HG03378 (cell line): ENCODE results near the gene MMRN2.
"Not testable (repeated sequence)": the region's sequence is repeated elsewhere in the genome, so short reads cannot be mapped to it uniquely, and the experiment has no call there.

ENCODE experiments used
- ATAC-seq: cut with Tn5 transposase; IDR thresholded peaks from one replicate; pipeline ENCODE4 v1.9.1; 2021; ENCODE audit warnings: mild to moderate bottlenecking, moderate library complexity; ENCODE audit not compliant: unreplicated experiment

MMRN2 gene

DNA sequence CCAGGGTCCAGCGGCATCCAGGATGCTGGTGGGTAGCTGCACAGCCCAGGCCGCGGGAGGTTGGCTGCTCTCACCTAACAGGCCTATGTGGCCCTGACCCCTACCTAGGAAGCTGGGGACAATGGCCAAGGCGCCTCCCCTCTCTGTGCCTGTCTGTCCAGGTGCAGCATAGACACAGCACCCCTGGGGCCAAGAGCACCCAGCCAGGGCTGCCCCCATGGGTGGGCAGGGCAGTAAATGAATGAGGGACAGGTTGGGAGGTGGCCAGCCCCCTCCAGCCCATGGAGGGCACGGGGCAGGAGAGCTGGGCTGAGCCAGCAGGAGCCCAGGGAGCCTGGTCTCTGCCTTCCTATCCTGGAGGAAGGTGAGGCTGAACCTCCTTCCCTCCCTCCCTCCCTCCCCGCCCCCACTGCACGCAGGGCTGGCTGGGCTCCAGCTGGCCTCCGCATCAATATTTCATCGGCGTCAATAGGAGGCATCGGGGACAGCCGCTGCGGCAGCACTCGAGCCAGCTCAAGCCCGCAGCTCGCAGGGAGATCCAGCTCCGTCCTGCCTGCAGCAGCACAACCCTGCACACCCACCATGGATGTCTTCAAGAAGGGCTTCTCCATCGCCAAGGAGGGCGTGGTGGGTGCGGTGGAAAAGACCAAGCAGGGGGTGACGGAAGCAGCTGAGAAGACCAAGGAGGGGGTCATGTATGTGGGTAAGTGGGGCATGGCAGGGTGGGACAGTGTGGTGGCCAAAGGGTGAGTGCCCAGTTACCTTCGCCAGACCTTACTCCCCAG lies 893 bp upstream of the MMRN2 start, which contains the start of gene SNCG:
TSS of gene SNCG (plus strand) at position 484 of the 785 bp plus-strand sequence. CDS start at position 583, 99 bp downstream.
- ATAC-seq, result no peak

DNA sequence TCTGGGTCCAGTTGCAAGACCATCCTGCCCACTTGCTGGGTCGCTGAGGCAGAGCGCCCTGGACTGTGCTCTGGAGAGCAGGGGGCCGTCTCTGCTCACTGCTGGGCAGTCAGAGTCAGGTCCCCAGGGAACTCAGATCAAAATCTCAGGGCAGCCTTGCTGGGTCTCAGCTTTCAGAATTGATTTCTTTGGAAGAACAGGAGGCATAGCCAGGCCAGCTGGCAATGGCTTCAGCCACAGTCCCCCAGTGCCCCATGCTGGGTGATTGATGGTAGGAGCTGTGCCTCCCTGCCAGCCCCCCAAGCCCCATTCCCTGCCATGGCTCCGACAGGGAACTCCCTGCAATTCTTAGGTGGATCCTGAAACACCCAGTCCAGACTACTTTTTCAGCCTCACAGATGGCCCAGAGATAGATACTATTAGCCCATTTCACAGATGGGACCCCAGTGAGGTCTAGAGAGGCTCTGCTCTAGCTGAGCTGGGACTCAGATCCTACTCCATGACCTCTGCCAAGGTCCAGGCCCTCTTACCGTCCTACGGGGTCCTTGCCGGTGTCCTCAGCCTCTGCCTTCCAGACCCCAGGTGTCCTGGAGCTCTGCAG lies 467 bp downstream of the MMRN2 start:
- ATAC-seq, result no peak

DNA sequence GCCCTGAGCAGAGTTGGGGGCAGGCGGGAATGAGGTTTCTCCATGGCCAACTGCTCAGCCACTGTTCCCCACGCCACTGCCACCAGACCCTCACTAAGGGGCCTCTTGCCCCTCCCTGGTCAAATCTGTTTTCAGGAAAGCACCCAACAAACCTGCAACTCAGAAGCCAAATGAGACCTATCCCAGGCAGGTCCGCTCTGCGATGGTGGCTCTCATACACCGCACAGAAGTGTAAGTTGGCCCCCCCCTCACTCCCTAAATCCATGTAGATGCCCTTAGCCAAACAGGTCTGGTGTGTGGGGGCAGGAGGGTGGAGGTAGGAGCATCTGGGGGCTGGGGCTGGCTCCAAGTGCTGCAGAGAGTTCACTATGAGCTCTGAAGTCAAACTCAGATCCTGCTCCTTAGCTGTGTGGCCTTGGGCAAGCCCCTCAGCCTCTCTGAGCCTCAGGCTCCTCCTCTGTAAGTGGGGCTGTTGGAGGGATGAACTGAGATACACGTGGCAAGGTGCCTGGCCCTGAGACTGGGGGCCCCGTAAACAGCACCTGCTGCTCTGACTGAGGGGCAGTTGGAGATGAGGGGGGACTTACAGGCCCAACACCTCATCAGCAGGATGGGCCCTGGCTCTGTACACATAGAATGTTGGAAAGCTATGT lies 1.1 kb downstream of the MMRN2 start:
- ATAC-seq, result no peak

DNA sequence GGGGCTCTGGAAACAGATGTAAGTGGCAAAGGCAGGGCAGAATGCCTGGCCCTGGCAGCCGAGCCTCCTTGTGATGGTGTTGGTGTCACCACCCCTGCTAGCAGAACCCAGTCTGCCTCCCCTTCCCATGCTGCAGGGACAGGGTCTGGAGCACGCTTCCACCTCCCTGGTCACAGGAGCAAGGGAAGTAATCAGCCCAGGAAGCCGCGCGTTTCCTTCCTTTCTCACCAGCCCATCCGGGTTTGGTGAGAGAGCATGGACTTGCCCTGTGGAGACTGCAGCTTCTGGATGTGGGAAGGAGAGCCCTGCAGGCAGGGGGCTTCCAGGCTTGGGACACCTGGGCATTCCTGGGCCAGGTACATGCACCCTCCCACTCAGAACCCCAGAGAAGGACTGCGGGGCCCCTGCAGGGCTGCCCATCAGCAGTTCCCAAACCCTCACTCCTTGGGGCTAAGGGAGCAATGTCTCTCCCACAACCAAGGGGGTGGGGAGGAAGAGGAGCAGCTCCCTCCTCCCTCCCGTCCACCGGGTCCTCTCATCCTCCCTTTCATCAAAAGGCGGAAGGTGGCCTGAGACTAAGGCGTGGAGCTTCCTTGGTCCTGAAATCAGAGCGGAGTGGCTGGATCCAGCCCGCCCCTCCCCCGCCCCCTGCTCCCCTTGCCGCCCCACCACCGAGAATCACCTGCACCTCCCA lies 1.8 kb downstream of the MMRN2 start:
- ATAC-seq, result no peak

DNA sequence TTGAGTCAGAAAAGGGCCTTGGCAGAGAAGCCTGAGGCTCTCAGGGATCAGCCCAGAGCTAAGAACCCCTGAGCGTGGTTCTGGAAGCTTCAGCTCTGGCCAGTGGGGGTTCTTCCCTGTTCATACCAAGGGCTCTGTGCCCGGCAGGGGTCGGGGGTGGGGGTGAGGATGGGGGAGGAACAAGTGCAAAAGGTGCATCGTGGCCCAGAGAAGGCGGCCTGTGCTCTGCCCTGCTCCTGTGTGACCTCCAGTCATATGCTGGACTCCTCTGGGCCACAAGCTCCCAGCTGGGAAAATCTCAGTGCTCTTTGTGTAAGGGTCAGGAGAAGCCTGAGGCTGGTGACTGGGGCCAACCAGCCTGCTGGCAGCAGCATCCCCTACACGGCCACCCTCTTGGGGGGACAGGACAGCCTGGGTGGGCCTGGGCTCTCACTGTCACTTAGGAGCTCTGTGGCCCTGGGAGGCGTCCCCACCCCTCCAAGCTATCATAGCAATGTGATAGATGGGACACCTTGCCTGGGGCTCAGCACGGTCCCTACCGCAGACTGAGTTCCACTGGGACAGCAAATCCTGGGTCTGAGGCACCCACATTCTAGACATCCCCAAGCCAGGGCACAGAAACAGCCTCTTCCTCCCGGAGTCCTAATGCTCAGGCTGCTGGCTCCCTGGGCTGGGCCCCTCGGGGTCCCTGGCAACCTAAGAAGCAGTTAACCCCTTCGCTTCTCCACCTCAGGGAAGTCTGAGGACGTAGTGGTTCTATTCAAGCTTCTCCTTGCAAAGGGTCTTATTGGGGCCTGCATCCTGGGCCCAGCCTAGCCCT lies 2.5 kb downstream of the MMRN2 start:
- ATAC-seq, result no peak

DNA sequence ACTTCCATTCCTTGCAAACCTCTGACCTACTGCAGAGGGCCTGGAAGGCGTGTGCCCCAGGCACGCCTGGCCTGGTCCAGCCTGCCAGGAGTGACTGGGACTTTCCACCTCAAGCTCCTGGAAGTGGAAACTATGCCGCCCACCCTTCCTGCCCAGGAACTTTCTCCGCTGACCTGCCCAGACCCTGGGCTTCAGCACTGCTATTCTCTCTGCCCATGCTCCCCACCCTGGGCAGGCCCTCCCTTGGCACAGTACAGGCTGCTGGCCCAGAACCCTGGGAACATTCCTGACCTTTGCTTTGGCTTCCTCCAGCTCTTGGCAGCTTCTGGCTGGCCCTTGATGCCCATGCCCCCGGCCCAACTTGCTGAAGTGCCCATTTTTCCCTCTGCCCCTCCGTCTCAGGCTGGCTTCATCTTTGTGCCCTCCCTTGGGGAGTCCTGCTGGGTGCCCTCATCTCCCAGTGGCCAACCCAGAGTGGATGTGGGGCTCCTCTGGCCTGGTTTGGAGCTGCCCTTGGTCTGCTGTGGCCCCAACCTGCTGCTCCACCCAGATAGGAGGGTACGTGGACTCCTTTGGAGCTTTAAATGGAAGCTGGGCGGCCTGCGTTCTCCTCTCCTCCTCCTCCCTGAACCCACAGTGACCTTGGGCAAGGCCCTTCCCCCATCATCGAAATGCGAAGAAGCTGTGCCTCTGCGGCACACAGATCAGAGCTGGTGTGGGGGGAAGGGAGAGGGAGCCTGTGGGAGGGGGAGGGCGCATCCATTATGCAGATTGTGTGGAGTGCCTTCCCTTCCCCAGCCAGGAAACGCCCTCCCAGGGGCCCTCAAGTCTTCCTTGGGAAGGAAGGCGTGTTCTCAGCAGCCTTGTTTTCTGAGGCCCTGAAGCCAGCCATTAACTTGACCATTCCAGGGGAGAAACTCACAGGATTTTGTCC lies 3.4 kb downstream of the MMRN2 start:
- ATAC-seq, result no peak

DNA sequence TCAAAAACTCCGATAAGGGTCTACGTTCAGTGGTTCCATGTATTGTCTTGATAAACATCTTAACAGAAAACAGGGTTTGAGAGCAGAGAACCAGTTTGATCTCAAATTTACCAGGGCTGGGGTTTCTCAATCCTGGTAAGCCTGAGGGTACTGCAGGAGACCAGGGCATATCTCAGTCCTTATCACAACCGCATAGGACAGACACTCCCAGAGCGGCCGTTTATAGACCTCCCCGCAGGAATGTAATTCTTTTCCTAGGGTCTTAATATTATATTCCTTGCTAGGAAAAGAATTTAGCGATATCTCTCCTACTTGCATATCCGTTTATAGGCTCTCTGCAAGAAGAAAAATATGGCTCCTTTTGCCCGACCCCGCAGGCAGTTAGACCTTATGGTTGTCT lies 4.7 kb downstream of the MMRN2 start:
- not testable (repeated sequence) for ATAC-seq

DNA sequence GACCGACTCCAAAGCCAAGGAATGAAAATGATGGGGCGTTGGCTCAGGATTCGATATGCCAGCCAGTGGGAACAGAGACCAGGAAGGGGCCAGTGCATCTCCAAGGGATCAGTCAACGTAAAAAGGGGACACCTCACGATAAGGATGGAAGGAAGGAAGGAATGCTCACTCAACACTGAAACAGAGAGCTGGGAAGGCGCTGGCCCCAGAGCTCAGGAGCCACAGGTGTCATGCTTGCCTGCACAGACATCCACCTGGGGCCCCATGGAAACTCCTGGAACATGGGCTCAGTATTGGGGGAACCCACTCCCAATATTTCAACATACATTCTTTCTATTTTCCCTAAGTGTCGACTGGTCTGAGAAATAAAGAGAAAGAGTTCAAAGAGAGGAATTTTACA lies 5.3 kb downstream of the MMRN2 start:
- no peak for ATAC-seq

DNA sequence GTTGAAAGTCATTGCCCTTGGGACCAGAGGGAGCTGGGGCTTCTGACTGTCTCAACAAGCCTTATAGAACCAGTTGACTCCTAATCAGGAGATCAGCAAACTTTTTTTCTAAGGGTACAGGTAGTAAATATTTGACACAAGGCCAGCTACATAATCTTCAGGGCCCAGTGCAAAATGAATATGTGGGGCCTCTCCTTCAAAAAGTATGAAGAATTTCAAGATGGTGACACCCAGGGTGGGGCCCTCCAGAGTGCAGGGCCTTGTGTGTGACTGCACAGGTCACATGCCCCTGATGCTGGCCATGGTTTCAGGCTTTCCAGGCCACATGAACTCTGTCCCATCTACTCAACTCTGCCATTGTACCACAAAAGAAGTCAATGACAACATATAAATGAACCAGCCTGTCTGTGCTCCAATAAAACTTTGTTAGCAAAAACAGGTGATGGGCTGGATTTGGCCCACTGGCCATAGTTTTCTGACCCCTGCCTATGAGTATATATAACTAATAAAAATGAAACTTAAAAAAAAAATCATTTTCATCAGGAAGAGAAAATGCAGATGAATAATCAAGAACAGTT lies 6.1 kb downstream of the MMRN2 start:
- no peak for ATAC-seq

DNA sequence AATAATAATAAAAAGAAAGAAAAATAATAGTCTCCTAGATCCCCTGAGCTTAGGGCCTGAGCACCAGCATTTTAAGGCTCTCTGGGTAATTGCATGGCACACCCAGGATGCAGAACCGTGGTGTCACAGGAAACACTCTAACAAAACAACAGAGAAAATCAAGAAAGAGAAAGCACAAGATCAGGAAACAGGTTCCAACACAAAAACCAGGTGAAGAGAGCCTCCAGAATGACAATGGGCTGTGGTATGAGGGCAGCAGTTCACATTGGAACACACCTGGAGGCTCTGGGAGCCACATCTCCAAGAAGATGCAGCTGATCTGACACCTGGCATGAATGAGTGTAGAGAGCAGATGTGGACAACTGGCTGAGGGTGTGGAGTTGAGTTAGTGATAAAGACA lies 7.1 kb downstream of the MMRN2 start:
- no peak for ATAC-seq

DNA sequence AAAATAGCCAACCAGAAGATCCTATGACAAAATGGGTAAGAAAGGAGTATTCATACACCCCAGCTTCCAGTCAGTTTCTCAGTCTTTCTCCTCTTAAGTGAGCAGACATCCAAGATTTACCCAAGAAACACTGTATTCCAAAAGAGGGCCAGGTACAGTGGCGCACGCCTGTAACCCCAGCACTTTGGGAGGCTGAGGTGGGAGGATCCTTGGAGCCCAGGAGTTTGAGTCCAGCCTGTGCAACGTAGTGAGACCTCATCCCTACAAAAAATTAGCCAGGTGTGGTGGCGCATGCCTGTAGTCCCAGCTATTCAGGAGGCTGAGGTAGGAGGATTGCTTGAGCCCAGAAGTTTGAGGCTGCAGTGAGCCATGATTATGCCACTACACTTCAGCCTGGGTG lies 9.6 kb downstream of the MMRN2 start:
- ATAC-seq, result not testable (repeated sequence)

DNA sequence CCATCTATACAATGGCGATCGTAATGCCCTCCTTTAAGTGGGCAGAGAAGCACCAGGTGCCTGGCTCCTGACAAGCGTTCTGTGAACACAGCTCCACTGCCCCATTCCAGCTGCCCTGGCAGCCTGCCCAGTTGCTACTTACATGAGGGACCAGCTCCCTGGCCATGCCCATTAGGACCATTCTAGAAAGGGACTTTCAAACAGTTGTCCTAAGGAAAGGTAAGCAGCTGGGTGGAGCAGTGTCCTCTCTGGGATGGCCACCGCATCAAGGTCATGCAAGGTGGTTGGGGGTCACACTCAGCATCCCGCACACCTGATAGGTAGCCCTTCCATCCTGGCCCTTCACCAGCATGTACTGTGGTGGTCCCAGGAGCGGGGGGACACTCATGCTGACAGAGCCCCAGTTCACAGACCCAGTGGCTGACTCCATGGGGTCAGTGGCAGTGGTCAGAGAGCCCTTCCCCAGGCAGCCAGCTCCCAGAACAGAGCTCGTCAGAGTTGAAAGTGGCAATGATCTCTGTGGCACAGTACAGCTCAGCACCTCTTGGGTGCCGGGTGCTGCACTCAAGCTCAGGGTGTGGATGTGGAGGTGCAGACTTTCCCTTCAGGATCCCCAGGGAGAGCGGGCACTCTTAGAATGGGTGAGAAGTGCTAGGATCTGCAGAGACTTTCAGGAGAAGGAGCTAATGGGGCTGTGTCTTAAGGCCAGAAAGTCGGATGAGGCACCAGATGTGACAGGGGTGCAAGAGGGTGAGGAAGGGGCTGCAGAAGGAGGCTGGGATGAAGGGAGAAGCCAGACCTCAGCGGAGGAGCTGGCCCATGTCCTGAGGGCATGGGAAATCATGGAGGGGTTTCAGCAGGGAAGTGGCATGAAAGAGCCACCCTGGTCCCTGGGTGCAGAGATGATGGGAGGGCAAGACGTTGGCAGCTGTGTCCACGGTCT lies 10.9 kb downstream of the MMRN2 start:
- ATAC-seq, result no peak

DNA sequence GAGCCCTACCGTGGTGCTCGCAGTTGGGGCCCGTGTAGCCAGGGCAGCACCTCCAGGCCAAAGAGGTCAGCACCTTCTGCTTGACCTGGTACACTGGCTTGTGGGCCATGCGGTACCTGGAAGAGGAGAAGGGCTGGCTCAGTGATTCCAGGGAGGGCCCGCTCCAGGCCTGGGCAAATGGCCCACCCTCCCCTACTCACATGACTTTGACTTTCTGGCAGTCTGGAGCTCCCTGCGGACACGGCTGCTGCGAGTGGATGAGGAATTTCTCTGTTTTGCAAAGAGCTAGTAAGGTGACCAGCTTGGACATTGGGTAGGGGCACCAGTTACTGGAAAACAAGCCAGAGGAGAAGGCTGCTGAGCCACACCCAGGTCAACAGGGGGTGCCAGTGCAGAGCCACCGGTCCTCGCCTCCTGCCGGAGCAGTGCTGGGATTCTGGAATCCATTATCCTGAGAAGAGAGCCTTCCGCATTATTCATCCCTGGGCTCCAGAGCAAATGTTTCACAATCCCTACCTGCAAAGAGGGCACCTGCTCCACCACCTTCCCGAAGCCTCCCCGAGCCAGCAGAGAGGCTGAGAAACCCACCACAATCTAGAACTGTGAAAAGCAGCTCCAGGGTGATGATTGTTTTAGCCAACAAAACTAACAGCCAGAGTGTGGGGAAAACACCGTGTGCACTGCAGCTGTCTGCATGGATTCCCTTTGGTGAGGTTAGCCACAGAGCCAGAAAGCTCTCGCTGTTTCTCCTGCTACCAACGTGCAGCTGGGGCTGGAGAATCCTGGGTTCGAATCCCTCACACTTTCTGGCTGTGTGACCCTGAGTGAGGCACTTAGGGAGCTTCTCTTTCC lies 11.8 kb downstream of the MMRN2 start:
- ATAC-seq, result no peak

DNA sequence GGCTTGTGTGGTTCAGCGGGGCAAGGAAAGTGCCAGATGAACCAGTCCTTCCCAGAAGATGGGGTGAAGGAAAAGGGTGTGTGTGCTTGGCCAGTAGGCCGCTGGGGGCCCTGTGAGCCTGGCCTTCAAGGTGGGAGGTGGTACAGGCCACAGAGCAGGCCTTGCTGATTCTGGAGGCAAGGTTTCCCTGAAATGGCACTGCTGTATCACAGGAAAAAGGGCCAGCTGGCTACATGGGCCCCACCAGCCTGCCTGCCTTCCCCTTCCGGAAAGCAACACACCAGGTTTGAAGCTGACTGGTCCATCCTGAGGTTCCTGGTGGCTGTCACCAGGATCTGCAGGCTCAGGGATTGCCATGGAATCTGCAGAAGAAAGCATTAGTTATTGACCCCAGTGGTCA lies 12.5 kb downstream of the MMRN2 start:
- no peak for ATAC-seq

DNA sequence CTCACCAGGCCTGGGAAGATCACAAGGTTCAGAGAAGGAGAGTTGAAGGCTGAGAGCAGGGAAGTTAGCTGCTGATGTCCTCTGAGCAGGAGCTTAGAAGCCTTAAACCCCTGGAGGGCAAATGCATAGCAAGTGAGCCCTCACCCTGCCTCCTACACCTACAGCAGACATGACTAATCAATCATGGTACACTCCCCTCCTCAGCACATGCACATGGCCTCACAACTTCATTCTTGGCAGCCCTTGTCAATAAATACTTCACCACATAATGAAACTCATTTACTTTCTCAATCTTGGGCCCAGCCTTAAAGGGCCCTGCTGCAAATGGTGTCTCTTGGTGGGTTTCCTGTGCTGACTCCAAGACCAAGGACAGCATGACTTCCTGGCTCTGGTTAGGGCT lies 12.9 kb downstream of the MMRN2 start:
- ATAC-seq, result no peak

DNA sequence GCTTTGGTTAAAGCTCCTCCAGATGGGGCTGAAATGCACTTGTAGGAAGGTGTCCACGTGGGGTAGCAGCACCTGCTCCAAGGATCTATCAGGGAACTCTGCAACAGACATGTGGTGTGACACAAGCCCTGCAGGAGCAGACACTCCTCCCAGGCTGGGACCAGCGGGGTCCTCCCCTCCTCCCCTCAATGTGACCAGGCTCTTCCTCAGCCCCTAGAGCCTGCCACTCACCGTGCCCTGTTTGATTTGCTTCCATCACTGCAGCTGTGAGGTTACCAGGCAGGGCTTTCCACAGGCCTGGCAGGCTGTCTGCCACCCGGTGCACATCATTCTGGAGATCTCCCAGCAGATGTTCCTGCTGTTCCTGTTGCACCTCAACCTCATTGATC lies 13.4 kb downstream of the MMRN2 start:
- no peak for ATAC-seq

DNA sequence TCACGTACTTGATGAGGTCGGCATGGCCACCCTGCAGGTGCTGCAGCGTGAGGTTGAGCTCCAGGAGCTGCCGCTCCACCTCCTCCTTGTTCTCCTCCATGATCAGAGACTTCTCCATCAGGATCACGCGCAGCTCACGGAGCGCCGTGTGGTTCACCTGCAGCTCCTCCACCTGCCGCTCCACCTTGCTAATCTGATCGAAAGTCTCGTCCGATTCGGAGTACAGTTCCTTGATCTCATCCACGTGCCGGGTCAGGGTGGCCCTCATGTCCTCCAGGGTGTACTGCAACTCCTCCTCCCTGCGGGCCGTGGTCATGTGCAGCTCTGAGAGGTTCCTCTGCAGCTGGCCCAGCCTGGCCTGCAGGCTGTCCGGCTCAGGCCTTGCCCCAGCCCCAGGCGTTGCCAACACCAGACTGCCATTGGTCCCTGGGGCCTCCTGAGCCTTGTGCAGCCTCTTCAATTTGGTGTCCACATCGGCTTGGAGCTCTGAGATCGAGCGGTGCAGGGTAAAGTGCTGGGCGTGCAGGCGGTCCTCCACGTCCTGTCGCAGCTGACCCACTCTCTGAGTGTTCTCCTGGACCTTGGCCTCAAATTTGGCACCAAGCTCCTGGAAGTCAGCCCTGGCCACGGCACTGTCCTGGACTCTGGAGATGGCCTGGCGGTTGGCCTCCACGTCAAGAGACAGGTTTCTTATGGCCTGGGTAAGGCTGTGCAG lies 13.9 kb downstream of the MMRN2 start:
- no peak for ATAC-seq
